NCI-H526 treated with DMSO at 0.1 percent for 48 hours (cell line): ENCODE results near the gene INAFM1.
A peak's percentile ranks its signal among the peaks of the same experiment; 100 is the strongest.
"Not testable (repeated sequence)": the region's sequence is repeated elsewhere in the genome, so short reads cannot be mapped to it uniquely, and the experiment has no call there.

Experiments used
- DNase-seq: peaks from one replicate; lab custom pipeline; 2025; lab: John Stamatoyannopoulos, UW

The INAFM1 gene

DNA sequence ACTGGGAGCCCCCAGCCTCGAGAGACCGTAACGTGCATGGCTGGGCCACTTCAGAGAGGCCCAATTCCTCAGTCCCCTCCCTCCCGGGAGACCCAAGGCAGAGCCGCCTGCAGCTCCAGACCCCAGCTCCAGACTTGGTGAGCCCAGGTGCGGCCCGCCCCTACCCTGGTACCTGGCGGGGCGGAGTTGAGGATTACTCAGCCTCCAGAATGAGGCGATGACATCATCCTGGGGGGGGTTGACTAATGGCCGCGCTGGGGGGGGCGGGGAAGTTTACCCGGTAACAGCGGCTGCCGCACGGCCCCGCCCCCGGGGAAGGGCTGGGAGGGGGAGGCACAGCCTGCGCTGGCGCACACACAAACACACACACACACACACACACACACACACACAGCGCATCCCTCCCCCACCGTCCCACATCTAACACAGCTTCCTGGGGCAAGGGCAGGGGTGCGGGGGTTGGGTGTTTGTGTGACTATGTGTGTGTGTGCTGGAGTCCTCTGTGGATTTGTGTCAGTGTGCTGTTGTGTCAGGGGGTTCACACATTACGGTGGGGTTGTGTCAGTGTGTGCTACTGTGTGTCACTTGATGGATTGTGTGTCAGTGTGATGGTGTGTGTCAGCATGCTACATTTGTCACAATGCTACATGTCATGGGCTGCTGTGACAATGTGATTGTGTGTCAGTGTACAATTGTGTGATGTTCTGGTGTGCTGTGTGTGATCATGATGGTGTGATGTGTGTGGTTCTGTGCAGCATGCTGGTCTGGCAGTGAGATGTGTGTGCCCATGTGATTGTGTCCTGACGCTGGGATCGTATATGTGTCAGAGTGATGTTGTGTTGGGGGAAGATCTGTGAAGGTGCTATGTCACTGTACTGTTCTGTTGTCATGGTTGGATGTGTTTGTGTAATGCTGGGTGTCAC, 33.4 kb upstream of the INAFM1 start:
- no peak for DNase-seq

DNA sequence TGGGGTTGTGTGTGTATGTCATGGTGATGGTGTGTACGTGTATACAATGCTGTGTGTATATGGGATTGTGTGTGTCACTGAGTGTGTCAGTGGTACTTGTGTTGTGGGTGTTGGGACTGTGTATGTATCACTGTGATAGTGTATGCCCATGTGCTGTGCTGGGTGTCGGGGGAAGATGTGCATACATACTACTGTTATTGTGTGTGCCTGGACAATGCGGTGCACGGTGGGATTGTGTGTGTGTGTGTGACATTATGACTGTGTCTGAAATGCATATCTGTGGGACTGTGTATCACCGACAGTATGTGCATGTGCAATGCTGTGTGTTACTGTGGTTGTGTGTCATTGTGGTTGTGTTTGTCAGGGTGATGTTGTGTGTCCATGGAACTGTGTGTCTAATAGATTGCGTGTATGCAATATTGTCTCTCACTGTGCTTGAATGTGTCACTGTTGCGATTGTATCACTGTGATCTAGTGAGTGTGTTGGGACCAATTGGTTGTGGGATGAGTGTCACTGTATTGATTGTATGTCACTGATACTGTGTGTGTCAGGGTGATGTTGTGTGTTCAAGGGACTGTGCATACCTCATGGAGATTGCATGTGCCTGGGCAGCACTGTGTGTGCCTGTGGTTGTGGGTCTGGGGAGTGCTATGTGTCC, 32.6 kb upstream of the INAFM1 start:
- DNase-seq = no peak

DNA sequence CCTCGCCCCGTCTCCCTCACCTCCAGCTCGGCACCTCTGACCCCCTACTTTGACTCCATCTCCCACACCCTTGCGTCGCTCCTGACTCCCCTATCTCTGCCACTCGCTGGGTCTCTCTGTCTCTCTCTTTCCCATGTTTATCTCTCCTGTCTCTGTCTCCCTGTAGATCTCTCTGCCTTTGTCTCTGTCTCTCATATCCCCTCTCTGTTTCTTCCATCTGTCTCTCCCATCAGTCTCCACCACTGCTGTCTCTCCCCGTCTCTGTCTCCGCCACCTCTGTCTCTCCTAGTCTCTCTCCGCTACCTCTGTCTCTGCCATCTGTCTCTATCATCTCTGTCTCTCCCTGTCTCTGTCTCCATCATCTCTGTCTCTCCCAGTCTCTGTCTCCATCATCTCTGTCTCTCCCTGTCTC, 31.3 kb upstream of the INAFM1 start:
- no peak for DNase-seq

DNA sequence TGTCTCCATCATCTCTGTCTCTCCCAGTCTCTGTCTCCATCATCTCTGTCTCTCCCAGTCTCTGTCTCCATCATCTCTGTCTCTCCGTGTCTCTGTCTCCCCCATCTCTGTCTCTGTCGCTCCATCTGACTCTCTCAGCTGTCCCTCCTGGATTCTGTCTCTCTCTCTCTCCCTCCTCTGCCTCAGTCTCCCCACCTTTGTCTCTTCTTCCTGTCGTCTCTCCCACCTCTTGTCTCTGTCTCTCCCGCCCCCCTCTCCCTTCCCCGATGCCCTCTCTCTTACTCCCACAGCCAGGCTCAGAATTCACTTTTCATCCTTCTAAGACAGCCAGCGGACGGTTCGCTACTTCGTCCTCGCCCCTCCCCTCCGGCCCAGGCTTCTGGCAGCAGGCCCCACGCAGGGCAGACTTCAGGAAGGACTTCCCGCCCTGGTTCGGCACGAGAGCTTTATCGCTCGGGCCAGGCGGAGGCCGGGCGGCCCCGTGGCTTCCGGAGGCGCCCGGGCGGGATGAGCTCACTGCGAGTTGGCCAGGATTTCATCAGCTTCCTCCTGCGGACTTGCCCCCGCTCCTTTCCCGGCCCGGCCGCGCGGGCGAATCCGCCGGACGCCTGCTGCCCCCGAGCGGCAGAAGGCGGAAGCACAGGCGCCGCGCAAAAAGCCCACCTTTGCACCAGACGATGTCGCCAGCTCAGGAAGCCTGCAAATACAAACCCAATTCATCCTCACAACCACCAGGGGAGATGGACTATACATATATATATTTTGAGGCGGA, 30.7 kb upstream of the INAFM1 start:
- peak; percentile 75 for DNase-seq

DNA sequence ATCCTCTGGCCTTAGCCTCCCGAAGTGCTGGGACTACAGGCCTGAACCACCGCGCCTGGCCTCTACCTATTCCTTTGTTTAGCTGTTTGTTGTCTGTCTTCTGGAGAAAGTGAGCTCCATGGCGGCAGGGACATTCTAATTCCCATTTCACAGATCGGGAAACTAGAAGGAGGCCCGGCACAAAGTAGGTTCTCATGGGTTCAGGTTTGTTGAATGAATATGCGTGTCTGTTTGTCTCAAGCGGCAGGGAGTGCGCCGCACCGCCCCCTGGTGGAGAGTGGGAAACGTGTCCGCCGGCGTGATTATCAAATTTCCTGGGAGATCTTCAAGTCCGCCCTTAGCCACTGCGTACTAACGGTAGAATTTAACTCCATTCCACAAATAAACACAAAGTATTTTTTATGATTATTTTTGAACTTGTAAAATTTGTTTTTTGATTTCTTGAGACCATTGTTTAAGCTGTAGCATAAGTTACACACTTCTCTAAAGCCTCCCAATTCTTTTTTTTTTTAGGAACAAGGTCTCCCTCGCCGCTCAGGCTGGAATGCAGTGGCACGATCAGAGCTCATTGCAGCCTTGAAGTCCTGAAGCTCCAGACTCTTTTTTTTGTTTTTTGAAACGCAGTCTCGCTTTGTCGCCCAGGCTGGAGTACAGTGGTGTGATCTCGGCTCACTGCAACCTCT, 27.2 kb upstream of the INAFM1 start:
- no peak for DNase-seq

DNA sequence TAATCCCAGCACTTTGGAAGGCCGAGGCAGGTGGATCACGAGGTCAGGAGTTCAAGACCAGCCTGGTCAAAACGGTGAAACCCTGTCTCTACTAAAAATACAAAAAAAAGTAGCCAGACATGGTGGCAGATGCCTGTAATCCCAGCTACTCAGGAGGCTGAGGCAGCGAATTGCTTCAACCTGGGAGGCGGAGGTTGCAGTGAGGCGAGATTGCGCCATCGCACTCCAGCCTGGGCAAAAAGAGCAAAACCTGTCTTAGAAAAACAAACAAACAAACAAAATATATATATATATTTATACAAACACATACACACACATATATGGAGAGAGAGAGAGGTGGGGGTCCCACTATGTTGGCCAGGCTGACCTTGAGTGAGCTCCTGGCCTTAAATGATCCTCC, 21.7 kb upstream of the INAFM1 start:
- DNase-seq = not testable (repeated sequence)

DNA sequence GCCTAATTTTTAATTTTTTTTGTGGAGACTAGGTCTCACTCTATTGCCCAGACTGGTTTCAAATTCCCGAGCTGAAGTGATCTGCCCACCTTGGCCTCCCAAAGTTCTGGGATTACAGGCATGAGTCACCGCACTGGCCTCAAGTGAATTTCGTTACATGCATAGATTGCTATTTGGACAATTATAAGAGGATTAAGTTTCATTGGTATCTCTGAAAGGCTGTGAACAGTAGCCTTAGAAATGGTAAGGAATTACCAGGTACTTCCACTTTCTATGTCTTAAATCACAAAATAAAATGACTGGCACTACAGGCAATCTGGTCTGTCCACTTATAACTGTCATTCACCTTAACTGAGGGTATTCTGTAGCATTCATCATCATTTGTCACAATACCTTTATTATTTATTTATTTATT, 21.2 kb upstream of the INAFM1 start:
- DNase-seq = no peak

DNA sequence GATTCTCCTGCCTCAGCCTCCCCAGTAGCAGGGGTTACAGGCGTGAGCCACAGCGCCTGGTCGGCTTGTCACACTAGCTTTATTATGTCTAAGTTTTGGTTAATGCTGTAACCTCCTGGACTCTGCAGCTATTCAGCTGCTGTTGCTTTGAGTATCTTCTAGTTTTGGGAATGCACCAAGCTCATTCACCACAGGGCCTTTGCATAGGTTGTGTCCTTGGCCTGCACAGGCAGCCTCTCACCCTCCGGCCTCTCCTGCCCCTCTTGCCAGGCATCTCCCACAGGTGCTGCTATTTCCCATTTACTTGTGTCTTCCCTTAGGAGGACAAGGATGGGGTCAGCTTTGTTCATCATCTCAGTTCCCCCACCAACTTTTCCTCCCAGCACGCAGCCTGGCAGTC, 20.7 kb upstream of the INAFM1 start:
- DNase-seq = no peak

DNA sequence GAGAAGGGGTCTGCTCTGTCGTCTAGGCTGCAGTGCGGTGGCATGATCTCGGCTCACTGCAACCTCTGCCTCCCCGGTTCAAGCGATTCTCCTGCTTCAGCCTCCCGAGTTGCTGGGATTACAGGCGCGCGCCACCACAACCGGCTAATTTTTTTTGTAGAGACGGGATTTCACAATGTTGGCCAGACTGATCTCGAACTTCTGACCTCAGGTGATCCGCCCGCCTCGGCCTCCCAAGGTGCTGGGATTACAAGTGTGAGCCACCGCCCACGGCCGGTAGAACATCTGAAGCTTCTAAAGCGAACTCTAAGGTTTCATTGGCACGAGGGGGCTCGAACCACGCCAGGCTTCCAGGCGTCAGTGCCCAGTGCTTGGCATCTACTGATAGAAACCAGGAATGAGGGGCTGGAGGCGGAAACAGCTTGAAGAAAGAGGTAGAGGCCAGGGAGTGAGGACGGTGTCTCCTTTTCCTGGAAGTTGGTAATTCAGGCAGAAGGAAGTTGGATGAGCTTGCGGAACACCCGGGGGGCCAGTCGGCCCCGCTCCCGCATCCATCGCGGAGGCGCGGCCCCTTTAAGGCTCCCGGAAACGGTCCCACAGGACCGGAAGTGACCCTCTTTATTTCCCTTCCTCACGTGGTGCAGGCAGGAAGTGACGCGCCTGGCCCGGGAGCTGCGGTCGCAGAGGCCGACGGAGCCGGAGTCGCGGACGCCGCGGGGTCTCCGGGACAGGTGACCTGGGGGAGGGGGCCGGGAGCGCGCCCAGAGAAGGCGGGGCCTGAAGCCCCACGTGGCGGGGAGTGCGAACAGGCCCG, 18.6 kb upstream of the INAFM1 start, which contains the start of gene CCDC9:
Gene CCDC9, plus strand, starts transcription at position 647 of the 814 bp plus-strand sequence. CDS start 1,876 bp downstream, outside the sequence.
- peak; percentile 96 for DNase-seq

DNA sequence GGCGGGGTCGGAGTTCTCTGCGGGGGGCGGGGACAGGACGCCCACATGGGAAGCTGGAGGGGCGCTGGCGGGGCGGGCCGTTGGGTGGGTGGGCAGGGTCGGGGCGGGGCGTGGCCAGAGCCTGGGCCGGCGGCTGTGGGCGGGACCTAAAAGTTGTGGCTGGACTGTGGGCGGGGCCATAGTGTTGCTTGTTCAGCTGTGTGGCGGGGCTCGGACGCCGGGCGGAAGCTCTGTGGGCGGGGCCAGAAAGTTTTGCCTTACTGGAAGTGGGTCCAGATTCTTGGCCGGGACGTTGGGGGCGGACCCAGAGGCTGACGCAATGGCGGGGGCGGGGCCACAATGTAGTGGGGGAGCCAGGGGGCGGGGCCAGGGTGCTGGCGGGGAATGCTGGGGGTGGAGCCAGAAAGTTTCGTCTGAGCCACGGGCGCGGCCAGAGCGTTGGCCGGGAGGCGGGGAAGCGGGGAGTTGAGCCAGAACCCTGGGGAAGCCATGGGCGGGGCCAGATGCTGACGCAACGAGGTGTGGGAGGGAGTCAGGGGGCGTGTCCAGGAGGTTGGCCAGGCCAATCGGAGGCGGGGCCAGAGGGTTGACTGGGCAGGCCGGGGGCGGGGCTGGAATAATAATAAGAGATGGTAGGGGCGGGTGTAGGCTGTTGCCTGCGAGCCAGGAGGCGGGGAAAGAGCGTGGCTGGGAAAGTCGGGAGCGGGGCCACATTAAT, 17.8 kb upstream of the INAFM1 start:
- peak; percentile 99 for DNase-seq

DNA sequence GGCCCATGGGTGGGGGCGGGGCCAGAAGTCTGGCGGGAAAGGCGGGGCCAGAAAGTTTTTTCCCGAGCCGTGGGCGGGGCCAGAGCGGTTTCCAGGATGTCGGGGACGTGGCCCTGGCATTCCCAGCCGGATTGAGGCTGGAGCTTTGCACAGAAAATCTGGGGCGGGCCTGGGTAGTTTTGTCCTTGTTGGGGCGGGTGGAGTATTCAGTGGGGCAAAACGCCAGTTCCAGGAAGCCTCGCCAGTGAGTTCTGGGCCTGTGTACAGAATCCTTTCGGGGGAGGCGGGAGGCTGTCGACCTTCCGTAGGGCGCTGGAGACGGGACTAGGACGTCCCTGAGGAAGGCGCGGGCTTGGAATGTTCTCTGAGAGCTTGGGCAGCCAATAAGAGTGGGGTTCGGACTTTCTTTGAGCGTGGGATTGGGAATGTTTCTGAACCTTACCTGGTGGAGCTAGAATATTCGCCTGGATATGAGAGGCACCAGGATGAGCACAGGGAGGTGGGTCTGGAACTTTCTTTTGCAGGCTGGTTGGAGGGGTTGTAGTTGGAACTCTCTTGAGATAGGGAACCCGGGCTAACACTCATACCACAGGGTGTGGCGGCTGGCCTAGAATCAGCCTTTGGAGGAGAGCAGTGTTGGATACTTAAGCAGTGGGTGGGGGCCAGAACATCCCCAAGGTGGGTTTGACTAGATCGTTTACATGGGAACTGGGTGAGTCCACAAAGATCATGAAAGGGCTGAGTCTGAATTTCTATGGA, 17.1 kb upstream of the INAFM1 start:
- DNase-seq = no peak

DNA sequence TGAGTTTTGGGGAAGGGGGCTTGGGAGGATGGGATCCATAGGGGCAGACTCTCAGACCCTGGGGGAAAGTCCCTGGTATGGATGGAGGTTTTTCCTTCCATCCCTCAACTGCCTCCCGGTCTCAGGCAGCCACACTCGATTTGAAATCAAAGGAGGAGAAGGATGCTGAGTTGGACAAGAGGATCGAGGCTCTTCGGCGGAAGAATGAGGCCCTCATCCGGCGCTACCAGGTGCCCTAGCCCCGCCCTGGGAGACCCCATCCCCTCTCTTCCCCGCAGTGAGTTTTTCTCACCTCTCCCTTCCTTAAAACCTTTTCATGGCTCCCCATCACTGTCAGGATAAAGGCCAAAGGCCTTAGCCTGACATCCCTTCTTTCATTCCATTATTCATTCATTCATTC, 16.3 kb upstream of the INAFM1 start:
- no peak for DNase-seq

DNA sequence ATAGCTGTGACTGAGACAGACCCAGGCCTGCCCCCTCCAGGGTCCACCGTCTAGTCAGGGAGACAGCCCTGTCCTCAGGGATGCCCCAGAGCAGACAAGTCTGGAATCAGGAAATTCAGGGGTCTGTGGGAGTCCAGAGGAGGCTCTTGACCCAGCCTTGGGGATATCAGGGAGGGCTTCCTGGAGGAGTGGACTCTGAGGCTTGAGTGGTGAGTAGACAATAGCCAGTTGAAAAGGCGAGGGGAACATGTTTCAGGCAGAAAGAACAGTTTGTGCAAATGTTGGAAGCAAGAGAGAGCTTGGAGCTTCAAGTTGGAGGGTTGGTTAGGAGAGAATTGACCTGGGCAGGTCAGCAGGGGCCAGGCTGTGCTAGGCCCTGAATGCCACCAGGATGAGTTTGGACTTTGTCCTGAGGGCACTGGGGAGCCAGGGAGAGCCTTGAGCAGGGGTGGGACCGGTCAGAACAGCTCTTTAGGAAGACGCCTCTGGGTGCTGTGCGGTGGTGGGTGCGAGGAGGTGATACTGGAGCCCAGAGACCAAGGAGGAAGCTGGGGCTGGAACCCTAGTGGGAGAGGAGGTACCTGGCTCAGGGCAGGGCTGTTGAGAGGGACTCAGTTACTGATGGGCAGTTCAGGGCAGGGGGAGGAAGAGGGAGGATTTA, 15.7 kb upstream of the INAFM1 start:
- no peak for DNase-seq

DNA sequence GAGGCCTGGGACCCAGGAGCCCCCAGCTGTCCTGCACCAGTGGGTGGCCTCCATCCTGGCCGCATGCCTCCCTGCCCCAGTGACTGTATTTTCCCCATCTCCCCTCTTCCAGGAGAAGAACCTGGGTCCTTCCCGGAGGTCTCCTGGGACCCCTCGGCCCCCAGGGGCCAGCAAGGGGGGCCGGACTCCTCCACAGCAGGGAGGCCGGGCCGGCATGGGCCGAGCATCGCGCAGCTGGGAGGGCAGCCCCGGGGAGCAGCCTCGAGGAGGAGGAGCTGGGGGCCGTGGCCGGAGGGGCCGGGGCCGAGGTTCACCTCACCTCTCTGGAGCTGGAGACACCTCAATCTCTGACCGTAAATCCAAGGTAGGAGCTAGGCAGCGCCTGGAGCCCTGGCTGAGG, 14.2 kb upstream of the INAFM1 start:
- no peak for DNase-seq

DNA sequence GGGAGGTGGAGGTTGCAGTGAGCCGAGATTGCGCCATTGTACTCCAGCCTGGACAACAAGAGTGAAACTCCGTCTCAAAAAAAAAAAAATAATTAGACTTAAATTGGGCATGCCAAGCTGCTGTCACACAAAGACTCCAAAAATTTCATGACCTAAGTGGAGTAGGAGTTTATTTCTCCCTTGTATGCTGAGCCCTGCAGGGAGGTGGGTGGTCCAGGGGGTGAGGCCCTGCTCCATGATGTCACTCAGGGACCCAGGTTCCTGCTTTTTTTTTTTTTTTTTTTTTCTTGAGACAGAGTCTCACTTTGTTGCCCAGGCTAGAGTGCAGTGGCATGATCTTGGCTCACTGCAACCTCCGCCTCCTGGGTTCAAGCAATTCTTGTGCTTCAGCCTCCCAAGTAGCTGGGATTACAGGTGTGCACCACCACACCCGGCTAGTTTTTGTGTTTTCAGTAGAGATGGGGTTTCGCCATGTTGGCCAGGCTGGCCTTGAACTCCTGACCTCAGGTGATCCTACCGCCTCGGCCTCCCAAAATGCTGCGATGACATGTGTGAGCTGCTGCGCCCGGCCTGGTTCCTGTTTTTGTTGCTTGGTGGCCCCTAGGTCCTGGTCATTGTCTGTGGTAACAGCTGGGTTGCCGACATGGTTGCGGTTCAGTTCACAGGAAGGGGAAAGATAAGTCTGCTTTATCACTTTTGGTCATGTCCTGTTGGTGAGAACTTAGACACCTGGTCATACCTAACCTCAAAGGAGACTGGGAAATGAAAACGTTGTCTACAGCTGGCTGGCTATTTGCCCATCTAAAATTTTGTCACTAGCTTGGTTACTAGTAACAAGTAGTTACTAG, 12.5 kb upstream of the INAFM1 start:
- not testable (repeated sequence) for DNase-seq

DNA sequence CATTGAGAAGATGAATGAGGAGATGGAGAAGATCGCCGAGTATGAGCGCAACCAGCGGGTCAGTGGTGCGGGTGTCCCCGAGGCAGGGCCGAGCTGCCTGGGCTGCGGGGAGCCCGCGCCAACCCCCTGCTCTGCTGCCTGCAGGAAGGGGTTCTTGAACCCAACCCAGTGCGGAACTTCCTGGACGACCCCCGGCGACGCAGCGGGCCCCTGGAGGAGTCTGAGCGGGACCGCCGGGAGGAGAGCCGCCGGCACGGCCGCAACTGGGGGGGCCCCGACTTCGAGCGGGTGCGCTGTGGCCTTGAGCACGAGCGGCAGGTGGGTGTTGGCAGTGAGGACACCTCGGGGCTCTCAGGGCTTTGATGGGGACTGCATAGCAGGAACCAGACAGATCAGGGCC, 10.1 kb upstream of the INAFM1 start:
- DNase-seq = no peak

DNA sequence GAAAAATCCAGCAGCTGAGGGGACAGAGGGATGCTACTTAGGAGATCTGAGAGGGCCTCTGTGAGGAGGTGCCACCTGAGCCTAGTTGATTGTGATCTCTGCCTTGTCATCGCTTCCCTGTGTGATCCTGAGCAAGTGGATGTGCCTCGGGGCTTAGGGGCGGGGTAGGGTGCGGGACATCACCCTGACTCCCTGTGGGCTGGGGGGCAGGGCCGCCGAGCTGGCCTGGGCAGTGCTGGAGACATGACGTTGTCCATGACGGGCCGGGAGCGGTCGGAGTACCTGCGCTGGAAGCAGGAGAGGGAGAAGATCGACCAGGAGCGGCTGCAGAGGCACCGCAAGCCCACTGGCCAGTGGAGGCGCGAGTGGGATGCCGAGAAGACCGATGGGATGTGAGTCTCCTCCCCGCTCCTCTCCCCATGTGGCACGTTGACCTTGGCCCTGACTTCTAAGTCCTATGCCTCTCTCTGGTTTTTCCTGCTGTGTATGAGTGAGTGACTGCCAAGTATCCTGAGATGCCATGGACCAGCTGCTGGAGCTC, 8.2 kb upstream of the INAFM1 start:
- no peak for DNase-seq

DNA sequence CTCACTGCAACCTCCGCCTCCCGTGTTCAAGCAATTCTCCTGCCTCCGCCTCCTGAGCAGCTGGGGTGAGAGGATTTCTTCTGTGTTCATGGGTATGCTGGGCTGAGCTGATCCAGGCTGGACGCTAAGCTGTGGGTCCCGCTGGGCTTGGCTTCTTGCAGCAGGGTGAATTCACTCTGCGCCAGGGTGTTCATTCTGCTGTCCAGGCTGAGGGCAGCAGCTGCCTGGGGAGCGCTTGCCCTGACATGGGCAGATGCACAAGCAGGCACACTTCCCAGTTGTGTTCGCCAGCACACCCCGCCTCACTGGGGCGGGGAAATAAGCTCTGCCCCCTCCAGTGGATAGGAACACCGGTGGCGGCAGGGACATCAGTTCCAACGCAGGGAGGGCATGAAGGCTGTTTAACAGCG, 7.3 kb upstream of the INAFM1 start:
- no peak for DNase-seq
